HepG2 (cell line): ENCODE results near the gene TRIM27. TPM values are rescaled to one million over a fixed set of nuclear protein-coding genes. Genes with fewer than 3 reads are reported as not detected.
A peak's percentile ranks its signal among the peaks of the same experiment; 100 is the strongest.

Experiments used
- ADNP ChIP-seq: sonication (generic); formaldehyde crosslinking; IDR thresholded peaks from 2 replicates; pipeline ENCODE4 v1.4.0; 2020; ENCODE audit warnings: missing genetic modification reagents
- FOXK1 ChIP-seq: sonication (generic); formaldehyde crosslinking; IDR thresholded peaks from 2 replicates; pipeline ENCODE4 v1.4.0; 2020; ENCODE audit warnings: low read depth, missing genetic modification reagents, borderline replicate concordance
- GTF2F1 ChIP-seq: fragments of 150-350 bp; IDR thresholded peaks from 2 replicates; pipeline ENCODE4 v1.6.1; 2014; ENCODE audit warnings: low read length
- KLF12 ChIP-seq: sonication (generic); formaldehyde crosslinking; IDR thresholded peaks from 2 replicates; pipeline ENCODE4 v1.4.0; 2020; ENCODE audit warnings: missing genetic modification reagents, borderline replicate concordance
- KMT2A ChIP-seq: sonication (generic); formaldehyde crosslinking; IDR thresholded peaks from 2 replicates; pipeline ENCODE4 v1.4.0; 2020; ENCODE audit warnings: missing genetic modification reagents
- MAFF ChIP-seq: IDR thresholded peaks from 2 replicates; pipeline ENCODE4 v1.6.1; 2011; ENCODE audit warnings: low read depth, low read length, improper control_type of control experiment
- MAZ ChIP-seq, 2 experiments: sonication (generic) in 1 of 2; formaldehyde crosslinking in 1 of 2; IDR thresholded peaks; 2 replicates each; pipeline versions ENCODE4 v1.5.0 to v1.6.1; 2012 to 2020; ENCODE audit warnings: low read depth in 2 of 2, mild to moderate bottlenecking in 2 of 2, borderline replicate concordance in 1 of 2, improper control_type of control experiment in 1 of 2, low read length in 1 of 2, missing genetic modification reagents in 1 of 2, moderate library complexity in 1 of 2
- MIER3 ChIP-seq: IDR thresholded peaks from 2 replicates; pipeline ENCODE4 v1.6.1; 2016; ENCODE audit warnings: missing compliant biosample characterization, borderline replicate concordance
- MTA1 ChIP-seq: sonication (generic); formaldehyde crosslinking; IDR thresholded peaks from 2 replicates; pipeline ENCODE4 v1.4.0; 2020; ENCODE audit warnings: missing genetic modification reagents, mild to moderate bottlenecking, borderline replicate concordance
- MTF2 ChIP-seq: sonication (generic); formaldehyde crosslinking; IDR thresholded peaks from 2 replicates; pipeline ENCODE4 v1.5.0; 2020; ENCODE audit warnings: missing genetic modification reagents, borderline replicate concordance
- MXD4 ChIP-seq: IDR thresholded peaks from 2 replicates; pipeline ENCODE4 v1.6.1; 2016; ENCODE audit warnings: mild to moderate bottlenecking, missing biosample characterization, missing genetic modification reagents
- NFAT5 ChIP-seq: sonication (generic); formaldehyde crosslinking; IDR thresholded peaks from 2 replicates; pipeline ENCODE4 v1.4.0; 2020; ENCODE audit warnings: missing genetic modification reagents
- NFE2L1 ChIP-seq: sonication (generic); formaldehyde crosslinking; IDR thresholded peaks from 2 replicates; pipeline ENCODE4 v1.4.0; 2020; ENCODE audit warnings: missing genetic modification reagents, mild to moderate bottlenecking, borderline replicate concordance
- NKX3-1 ChIP-seq: sonication (generic); formaldehyde crosslinking; IDR thresholded peaks from 2 replicates; pipeline ENCODE4 v1.5.0; 2020; ENCODE audit warnings: missing genetic modification reagents
- REL ChIP-seq: sonication (generic); formaldehyde crosslinking; conservative IDR thresholded peaks from 2 replicates; pipeline ENCODE4 v1.8.0; 2022; ENCODE audit warnings: mild to moderate bottlenecking, missing genetic modification reagents, moderate library complexity
- SNAPC2 ChIP-seq: sonication (generic); formaldehyde crosslinking; IDR thresholded peaks from 2 replicates; pipeline ENCODE4 v1.8.1; 2022; ENCODE audit warnings: mild to moderate bottlenecking, missing genetic modification reagents
- TAF15 ChIP-seq: fragments of 200-400 bp; formaldehyde crosslinking; IDR thresholded peaks from one replicate; pipeline ENCODE4 v1.6.1; 2018; ENCODE audit warnings: mild to moderate bottlenecking, low read depth, low read length; ENCODE audit not compliant: poor library complexity, severe bottlenecking
- TOE1 ChIP-seq: sonication (generic); formaldehyde crosslinking; IDR thresholded peaks from 2 replicates; pipeline ENCODE4 v1.4.0; 2020; ENCODE audit warnings: mild to moderate bottlenecking, missing genetic modification reagents
- ZFP62 ChIP-seq: sonication (generic); formaldehyde crosslinking; IDR thresholded peaks from 2 replicates; pipeline ENCODE4 v1.4.0; 2020; ENCODE audit warnings: missing genetic modification reagents
- ZNF10 ChIP-seq: sonication (generic); formaldehyde crosslinking; IDR thresholded peaks from 2 replicates; pipeline ENCODE4 v1.4.0; 2020; ENCODE audit warnings: mild to moderate bottlenecking, low read depth, missing genetic modification reagents, borderline replicate concordance
- ZNF282 ChIP-seq: fragments of 450-650 bp; IDR thresholded peaks from 2 replicates; pipeline ENCODE4 v1.6.1; 2018; ENCODE audit not compliant: partially characterized antibody
- ZNF383 ChIP-seq: sonication (generic); formaldehyde crosslinking; IDR thresholded peaks from 2 replicates; pipeline ENCODE4 v1.4.0; 2020; ENCODE audit warnings: missing genetic modification reagents, mild to moderate bottlenecking, borderline replicate concordance
- ZNF468 ChIP-seq: sonication (generic); formaldehyde crosslinking; IDR thresholded peaks from 2 replicates; pipeline ENCODE4 v1.8.0; 2022; ENCODE audit warnings: mild to moderate bottlenecking, moderate library complexity, missing genetic modification reagents
- polyA plus RNA-seq, 8 experiments: library from polyadenylated mRNA; depleted of rRNA in 3 of 8; stranded (reverse) in 7 of 8; unstranded in 1 of 8; fragments of >200 nt; fragmentation: Illumina TruSeq in 4 of 8; extraction: Trizol in 4 of 8; gene quantifications; 2 replicates each; pipeline versions ENCODE4 v1.2.1 to v1.2.3, GENCODE V29; 2011 to 2016; ENCODE audit warnings: low read depth in 4 of 8, missing spikeins in 1 of 8, mixed read lengths in 1 of 8; ENCODE audit not compliant: insufficient read depth in 1 of 8
- total RNA-seq, 5 experiments: library from RNA; depleted of rRNA; stranded (reverse); fragments of >200 nt; fragmentation: Illumina TruSeq; extraction: Trizol; gene quantifications; 2 replicates each; pipeline ENCODE4 v1.2.3, GENCODE V29; 2016; ENCODE audit warnings: low read depth in 1 of 5
- TF ChIP-seq, protein P1 (sequence below): sonication (generic); formaldehyde crosslinking; conservative IDR thresholded peaks from 2 replicates; pipeline ENCODE4 v1.5.0; 2020; ENCODE audit warnings: missing genetic modification reagents

TRIM27 gene
- total and polyA plus RNA-seq, 2 of the 13 experiments (the other 11 are each of a cell fraction or from before 2014, with no cell fraction given), result 88.6 to 112 TPM

DNA sequence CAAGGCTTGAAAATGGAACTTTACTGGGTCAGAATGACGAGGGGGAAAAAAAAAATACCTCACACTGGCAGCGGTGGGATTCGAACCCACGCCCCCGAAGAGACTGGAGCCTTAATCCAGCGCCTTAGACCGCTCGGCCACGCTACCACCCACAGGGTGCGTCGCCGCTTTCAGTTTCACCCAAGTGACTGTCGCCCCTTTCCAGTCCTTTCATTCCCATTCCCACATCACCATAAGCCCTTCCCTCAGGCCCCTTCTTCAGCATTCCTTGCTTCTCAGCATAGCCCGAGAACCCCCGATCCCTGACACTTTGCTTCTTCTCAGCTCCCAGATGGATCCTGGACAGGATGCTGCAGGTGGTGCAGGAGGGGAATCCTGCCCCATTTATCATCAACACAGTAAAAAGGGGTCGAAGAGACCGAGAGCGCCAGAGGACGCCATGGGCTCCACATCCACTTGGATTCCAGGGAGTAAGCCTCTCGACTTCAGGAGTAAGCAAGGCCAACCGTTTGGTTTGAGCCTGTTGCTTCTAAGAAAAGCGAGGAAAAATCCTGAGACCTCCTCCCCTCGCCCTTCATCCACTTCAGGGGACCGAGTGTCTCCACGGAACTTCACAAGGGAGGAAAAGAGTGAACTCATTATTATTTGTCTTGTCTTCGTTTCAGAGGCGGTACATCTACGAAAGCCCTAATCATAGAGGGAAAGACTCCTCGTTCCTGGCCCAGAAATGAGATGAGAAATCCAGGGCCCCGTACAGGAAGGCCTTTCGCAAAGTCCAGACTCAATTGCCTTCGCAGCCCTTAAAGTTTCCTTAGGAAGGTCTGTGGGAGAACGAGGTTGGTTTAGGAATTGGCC lies 20.0 kb upstream of the TRIM27 start (continued):
- TF ChIP-seq NFAT5 (no peak), TOE1 (CRISPR knock-in tag) (no peak), ZFP62 (CRISPR knock-in tag) (no peak), NKX3-1 (CRISPR knock-in tag) (no peak), TAF15 (no peak), MTF2 (no peak), GTF2F1 (no peak), MXD4 (CRISPR knock-in tag) (no peak), MIER3 (CRISPR knock-in tag) (no peak), ZNF282 (no peak), FOXK1 (CRISPR knock-in tag) (no peak), ZNF468 (CRISPR knock-in tag) (no peak), MAZ (IDR thresholded peaks at IDR 0.05; ENCODE audit: borderline replicate concordance, low read depth, low read length) (no peak), MAZ (CRISPR knock-in tag; IDR thresholded peaks at IDR 0.05; ENCODE audit: low read depth) (0 out of 2 replicates have a peak, but pooled peaks have one; percentile 34), SNAPC2 (CRISPR knock-in tag) (peak; percentile 66; the same call in 1 of the 2 replicates), ZNF383 (peak; percentile 96; the same call in 1 of the 2 replicates), KLF12 (CRISPR knock-in tag) (peak; percentile 71; the same call in 1 of the 2 replicates), NFE2L1 (CRISPR knock-in tag) (peak; percentile 67; the same call in 1 of the 2 replicates), ZNF10 (CRISPR knock-in tag) (no peak), KMT2A (no peak; the same call in 1 of the 2 replicates), REL (CRISPR knock-in tag) (no peak), MAFF (no peak), ADNP (CRISPR knock-in tag) (peak; percentile 92), MTA1 (peak; percentile 83)
- TF ChIP-seq, protein P1, sequence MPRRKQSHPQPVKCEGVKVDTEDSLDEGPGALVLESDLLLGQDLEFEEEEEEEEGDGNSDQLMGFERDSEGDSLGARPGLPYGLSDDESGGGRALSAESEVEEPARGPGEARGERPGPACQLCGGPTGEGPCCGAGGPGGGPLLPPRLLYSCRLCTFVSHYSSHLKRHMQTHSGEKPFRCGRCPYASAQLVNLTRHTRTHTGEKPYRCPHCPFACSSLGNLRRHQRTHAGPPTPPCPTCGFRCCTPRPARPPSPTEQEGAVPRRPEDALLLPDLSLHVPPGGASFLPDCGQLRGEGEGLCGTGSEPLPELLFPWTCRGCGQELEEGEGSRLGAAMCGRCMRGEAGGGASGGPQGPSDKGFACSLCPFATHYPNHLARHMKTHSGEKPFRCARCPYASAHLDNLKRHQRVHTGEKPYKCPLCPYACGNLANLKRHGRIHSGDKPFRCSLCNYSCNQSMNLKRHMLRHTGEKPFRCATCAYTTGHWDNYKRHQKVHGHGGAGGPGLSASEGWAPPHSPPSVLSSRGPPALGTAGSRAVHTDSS (CRISPR knock-in tag), result no peak
